ENCODE results near the gene DDN.

DDN gene

DNA sequence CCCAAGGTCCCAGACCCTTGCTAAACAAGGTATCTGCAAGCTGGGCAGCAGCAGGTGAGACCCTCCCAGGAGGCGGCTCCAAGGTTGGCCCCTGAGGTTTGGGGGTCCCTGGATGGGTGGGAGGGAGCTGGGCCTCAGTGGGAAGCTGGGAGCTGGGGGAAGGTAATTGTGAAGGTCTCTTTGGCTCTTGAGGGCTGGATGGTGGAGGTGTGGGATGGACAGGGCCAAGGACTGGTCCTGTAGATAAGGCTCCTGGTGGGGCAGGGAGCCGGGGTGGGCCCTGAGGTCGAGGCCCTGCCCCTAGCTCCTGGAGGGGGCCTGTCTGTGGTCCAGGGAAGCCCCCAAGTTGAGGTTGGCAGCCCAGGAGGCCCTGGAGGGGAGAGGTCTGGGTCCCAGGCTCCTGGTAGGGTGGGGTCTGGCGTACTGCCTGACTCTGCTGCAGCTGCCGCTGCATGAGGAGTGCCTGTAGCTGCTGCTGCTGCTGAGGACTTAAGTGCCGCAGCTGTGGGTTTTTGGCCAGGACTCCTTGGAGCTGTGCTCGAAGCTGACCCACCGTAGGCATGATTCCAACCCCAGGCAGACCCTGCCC, 32.5 kb upstream of the DDN start:
- H3K4me3 ChIP-seq (replicated peaks; ENCODE audit: low read depth, low read length) = no peak overlapping the region
- no peak for TF ChIP-seq CTCF (IDR thresholded peaks at IDR 0.05; ENCODE audit: low read depth, low read length, missing control alignments)
- DNase-seq (ENCODE audit: extremely low read depth, low read depth) = no peak

DNA sequence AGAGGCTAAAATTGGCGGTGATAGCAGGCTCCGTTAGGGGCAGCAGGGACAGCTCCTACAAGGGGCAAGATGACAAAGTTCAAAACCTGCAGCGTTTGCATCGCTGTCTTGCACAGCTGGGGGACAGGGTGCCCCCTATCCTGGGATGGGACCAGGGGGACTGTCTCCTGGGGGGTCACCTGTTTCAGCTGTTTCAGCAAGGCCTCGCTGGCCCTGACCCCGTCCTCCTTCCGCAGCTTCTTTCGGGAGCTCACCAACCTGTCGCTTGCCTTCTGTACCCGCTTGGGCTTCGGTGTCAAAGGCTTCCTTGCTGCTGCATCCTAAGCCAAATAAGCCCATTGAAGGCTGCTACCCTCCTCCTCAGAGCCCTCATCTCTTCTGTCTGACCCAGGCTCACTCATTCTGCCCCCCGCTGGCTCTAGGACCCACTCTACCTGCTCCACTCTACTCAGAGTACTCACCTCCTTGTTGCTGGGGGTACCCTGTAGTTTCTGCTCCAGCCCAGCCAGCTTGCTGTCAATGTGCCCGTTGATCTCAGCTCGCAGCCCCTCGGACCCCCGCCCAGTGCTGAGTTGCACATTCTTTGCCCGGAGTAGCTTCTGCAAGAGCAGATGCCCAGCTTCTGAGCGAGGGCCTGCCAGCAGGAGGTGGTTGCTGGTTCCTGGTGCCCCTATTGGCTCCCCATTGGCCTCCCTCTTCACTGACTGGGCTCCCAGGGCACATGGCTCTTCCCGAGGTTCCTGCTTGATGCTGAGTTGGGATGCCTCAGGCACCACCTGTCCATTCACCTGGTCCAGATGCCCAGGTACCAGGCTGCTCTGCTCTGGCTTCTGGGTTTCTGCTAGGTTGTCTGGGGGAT, 31.8 kb upstream of the DDN start:
- no peak overlapping the region for H3K4me3 ChIP-seq (replicated peaks; ENCODE audit: low read depth, low read length)
- DNase-seq (ENCODE audit: extremely low read depth, low read depth) = no peak
- no peak for TF ChIP-seq CTCF (IDR thresholded peaks at IDR 0.05; ENCODE audit: low read depth, low read length, missing control alignments)

GRCh38 chr12:49030119-49030518, 30.9 kb upstream of the DDN start:
- no peak for TF ChIP-seq CTCF (IDR thresholded peaks at IDR 0.05; ENCODE audit: low read depth, low read length, missing control alignments)
- H3K4me3 ChIP-seq (replicated peaks; ENCODE audit: low read depth, low read length) = no peak overlapping the region
- DNase-seq (ENCODE audit: extremely low read depth, low read depth) = no peak

DNA sequence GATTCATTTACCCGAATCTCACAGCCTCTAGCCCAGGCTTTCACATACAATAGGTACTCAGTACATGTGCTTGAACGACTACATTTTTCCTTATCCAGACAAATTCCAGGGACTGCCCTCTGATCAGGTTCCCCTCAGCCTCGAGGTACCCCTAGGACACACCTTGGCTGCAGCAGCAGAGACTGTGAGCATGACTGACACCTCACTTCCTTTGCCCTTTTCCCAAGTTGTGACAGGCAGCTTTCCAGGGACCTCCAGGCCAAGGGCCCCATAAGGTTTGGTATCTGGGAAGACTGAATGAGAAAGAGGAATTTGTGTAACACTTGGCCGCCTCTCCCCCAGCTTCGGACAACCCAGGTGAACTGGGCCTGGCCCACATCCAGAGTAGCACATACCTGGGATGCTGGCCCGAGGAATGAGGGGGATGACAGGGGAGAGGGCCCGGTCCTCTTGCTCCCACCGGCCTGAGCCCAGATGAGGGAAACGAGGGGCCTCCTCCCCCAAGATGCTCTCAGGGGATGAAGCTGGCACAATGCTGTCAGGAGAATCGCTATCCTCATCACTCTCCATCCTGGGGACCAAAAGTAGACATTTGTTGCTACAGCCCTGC, 29.6 kb upstream of the DDN start:
- TF ChIP-seq CTCF (IDR thresholded peaks at IDR 0.05; ENCODE audit: low read depth, low read length, missing control alignments) = no peak
- H3K4me3 ChIP-seq (replicated peaks; ENCODE audit: low read depth, low read length) = no peak overlapping the region
- DNase-seq (ENCODE audit: extremely low read depth, low read depth) = no peak

DNA sequence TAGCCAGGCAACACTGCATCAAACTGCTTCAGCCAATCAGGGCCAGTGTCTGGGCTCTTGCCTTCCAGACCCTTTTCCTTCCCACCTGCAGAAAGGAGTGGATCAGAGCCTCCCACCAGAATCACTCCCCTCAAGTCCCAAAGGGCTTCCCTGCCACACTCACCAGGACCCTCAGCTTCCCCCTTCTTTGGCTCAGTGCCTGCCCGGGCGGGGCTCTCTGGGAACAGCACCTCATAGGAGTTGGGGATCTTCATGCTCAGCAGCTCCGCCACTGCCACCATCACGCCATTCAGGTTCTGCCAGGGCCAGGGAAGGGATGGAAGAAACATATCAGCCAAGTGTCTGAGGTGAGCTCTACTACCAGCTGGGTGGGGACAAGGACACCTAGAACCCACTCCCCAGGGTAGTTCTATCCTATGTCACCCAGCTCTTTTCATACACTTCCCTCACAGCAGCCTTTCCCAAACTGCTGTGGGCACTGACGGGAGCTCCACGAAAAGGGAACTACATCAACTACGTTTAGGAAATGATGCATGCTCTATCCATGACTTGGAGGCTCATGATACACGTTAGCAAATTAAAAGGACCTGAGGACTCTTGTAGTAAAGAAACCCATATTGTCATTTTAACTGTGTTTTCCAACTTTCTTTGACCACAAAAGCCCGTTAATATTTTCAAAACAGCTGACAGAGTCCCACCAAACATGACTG, 28.8 kb upstream of the DDN start:
- TF ChIP-seq CTCF (IDR thresholded peaks at IDR 0.05; ENCODE audit: low read depth, low read length, missing control alignments) = no peak
- DNase-seq (ENCODE audit: extremely low read depth, low read depth) = no peak
- no peak overlapping the region for H3K4me3 ChIP-seq (replicated peaks; ENCODE audit: low read depth, low read length)

GRCh38 chr12:49026678-49027480, 27.7 kb upstream of the DDN start:
- no peak overlapping the region for H3K4me3 ChIP-seq (replicated peaks; ENCODE audit: low read depth, low read length)
- no peak for DNase-seq (ENCODE audit: extremely low read depth, low read depth)
- no peak for TF ChIP-seq CTCF (IDR thresholded peaks at IDR 0.05; ENCODE audit: low read depth, low read length, missing control alignments)
